Hindlimb muscle (tissue), 1 donor: ENCODE results near the gene HSPA2. TPM values are rescaled to one million over a fixed set of nuclear protein-coding genes. Genes with fewer than 3 reads are reported as not detected.
A peak's percentile ranks its signal among the peaks of the same experiment; 100 is the strongest.

Experiments
- DNase-seq: peaks from one replicate; pipeline ENCODE4 v3.0.0-alpha.2; 2013
- polyA plus RNA-seq: library from polyadenylated mRNA; unstranded; fragments of 120-200 nt; gene quantifications from one replicate; pipeline ENCODE4 v1.2.1, GENCODE V29; 2013; ENCODE audit not compliant: insufficient read length

The HSPA2 gene
- 6.0 TPM for polyA plus RNA-seq

DNA sequence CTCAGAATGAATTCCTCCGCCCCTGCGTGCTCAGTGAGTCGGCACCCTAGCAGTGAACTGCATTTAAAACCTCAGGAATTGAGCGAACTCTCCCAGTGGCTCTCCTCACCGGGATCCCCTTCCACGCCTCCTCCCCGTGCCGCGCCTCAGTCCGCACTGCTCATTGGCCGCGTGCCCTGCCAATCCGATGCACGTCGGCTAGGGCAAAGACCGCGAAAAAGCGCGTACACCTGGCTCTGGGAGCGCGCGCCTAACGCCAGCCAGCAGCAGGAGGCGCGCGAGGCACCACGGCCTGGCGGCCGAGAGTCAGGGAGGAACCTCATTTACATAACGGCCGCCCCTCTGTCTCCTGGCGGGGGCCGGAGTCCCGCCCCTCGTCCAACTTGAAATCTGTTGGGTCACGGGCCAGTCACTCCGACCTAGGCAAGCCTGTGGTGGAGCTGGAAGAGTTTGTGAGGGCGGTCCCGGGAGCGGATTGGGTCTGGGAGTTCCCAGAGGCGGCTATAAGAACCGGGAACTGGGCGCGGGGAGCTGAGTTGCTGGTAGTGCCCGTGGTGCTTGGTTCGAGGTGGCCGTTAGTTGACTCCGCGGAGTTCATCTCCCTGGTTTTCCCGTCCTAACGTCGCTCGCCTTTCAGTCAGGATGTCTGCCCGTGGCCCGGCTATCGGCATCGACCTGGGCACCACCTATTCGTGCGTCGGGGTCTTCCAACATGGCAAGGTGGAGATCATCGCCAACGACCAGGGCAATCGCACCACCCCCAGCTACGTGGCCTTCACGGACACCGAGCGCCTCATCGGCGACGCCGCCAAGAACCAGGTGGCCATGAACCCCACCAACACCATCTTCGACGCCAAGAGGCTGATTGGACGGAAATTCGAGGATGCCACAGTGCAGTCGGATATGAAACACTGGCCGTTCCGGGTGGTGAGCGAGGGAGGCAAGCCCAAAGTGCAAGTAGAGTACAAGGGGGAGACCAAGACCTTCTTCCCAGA lies at the start of gene HSPA2:
Gene HSPA2 (plus strand): TSS at position 534 of the 995 bp plus-strand sequence. CDS start 109 bp downstream, at position 643.
- DNase-seq = peak; percentile 97

DNA sequence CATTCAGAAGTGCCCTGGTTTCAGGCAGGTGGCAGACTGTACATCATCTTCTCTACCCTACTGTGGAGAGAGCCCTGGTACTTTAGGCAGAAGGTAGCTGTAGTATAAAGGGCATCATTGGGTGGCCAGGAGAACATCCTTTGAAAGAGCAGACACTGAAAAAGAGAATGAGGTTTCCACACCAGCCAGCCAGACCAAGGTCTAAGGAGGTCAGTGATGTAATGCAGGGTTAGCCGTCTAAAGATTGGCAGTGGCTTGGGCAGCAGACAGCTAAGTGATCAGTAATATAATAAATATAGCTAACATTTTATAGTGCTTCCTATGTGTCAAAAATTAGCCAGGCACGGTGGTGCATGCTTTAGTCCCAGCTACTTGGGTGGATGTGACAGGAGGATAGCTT lies 48.9 kb upstream of the HSPA2 start:
- no peak for DNase-seq

DNA sequence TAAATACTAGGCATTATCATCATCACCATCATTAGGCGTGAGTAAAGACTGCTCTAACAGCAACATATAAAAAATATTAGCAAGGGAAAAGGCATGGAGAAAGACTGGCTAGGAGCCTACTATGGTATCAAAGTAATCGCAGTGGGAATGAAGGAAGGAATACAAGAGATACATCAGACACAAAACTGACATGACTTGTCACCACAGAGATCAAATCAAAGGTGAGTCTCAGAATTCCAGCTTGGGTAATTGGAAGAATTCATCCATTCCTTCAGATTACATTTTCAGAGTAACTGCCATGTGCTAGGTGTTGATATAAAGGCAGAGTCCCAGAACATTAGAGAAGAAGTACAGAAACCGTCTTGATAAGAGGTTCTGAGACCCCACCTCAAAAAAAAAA lies 47.1 kb upstream of the HSPA2 start:
- no peak for DNase-seq

DNA sequence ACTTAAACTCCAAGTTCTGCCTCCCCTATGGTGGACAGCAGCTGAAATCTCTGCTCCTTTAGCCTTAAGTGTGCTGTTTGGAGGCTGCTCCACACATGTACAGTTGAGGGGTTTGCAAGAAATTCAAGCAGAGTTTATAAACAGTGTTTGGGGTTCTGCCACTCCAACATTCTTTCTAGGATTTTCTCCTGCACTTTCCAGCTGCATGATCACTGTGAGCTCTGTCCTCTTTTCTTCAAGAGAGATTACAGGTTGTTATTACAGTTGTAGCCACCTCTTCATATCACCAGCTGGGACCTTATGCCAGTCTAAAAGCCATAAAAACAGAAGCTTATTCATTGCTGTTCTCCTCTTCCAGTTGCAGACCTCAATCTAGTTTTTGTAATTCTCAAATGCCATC lies 45.3 kb upstream of the HSPA2 start:
- no peak for DNase-seq

DNA sequence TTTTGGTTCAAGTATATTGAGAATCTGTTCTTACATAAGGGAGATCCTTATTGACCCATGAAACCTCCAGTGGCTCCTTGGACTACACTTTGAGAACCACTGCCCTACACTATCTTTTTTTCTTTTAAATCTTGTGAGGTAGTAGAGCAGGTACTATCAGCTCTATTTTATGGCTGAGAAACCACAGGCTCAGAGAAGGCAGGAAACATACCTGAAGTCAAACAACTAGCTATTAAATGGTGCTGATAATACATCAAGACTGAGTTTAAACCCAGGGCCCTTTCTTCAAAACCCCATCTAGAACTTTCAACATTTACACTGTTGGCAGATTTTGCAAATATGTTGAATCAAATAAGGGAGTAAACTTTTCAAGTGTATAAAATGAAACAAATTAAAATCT lies 43.8 kb upstream of the HSPA2 start:
- DNase-seq = no peak

DNA sequence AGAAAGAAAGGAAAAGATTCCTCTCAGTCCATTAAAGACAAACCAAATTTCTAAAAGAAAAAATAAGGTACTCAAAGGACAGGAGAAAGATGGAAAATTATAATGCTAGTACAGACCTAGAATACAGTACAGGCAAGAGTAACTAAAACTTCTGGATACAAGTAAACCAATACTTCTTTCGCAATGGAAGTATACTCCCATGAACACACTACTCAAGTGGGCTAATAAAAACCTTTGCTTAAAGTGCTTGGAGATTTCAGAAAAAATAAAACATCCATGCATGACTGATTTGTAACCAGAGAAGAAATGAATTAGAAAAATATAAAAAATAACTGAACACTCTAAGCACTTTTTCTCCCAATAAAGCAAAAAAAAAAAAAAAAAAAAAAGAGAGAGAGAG lies 40.5 kb upstream of the HSPA2 start:
- DNase-seq = no peak

DNA sequence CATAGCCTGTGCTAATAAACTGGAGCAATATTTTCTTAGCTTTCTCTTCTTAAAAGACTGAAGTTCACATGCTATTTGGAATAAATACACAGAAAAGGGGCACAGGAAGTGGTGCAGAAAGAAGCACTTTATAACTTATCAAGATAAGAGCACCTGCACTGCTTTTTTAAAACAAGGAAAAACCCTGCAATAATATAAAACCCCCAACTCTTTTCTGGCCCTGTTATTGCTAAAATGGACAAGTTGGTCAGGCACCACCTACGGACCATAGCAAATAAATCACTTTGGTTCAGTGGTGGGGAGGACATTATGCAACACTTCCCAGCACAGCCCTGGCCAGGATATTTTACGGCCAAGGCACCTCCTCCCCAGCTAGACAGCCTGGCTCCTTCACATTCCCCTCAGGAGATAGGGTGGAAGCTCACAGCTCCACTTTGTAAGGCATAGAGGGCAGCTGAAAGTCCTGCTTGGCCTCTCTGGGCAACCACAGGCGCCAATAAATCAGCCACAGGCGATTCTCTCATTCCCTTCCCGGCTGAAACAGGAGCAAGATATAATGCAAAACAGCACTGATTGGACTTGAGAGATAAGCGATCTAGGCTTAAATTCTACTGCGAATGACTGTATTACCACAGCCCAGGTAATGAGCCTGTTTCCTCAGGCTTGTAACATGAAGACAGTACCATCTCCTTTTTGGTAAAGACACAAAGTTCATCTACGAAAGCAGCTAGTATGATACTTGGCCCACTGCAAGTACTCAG lies 39.0 kb upstream of the HSPA2 start:
- DNase-seq = no peak

DNA sequence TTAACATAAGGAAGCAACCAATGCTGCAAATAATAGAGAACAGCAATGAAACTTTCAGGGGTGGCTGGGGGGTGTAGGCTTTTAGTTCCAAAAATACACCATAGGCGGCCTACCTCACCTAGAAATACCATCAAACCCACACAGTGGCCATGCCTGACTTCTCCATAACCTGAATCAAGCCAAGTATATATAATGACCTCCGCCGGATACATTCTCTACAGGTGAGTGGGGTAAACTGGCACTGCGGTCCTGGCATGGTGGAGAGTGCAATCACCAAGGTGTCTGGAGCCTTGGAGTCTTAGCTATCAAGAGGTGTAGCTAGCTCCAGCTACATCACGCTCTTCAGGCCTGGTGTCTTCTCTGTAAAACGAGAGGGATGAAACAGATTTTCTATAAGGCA lies 38.1 kb upstream of the HSPA2 start:
- DNase-seq = no peak

DNA sequence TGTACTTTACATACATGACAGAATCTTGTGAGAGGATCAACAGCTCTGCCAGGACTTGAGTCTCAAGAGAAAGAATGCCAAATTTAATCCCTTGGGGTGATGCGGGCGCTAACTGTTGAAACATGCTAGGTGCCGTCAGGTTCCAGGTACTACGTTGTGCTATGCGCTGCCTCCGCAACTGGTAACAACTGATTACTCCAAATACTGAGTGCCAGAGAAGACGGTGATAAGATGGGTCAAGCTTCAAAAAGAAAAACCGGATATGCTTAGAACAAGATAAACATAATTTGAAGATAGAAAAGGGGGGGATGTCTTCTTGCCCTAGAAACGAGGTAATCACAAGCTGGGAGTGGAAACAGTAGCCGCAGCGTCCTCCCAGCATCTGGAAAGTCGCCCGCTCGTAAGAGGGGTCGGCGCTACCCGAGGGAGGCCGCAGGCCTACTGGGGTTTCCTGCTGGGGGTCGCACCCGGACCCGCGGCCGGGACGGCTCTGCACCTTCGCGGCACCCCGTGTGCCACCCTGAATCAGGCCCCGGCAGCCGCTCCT lies 37.6 kb upstream of the HSPA2 start:
- DNase-seq = peak; percentile 48

DNA sequence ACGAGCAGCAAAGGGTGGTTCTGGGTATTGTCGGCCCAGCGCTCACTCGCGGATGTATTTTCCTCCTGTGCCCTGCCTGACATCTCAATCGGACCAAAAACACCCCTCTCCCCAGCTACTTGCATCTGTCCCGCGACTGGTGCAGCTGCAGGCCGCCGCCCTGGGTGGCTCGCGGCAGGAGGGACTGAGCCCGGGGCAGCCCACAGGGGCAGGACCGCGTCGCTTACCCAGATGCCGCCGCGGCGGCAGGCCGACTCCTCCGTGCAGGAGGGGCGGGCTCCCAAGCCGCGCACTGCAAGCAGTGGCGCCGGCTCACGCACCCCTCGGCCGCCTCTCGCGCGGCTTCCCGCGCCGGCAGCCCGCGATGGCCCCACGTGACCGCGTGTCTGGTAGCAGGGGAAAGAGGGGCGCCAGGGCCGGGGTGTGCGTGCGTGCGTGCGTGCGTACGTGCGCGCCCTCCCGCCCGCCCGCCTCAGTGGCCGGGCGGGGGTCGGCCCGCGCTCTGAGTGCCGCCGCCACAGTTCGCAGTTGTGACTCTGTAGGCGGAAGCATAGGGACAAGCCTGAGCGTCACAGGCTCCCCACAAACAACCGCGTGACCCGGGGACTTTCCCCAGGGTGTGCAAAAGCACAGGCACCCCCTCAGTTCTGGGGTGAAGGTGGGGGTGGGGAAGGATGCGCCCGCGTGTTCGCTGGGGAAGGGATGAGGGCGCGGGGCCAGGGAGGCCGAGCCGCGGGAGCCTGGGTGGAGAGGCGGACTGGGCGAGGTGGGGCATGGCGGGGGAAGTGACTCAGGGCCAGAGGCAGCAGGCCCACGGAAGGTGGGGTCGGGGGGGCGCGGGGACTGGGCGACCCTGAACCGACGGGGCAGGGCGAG lies 36.9 kb upstream of the HSPA2 start, which contains the start of gene ZBTB25:
Gene ZBTB25 (minus strand): TSS at position 405 of the 876 bp plus-strand sequence. CDS start 13,305 bp downstream, outside the sequence.
- DNase-seq = peak; percentile 96

DNA sequence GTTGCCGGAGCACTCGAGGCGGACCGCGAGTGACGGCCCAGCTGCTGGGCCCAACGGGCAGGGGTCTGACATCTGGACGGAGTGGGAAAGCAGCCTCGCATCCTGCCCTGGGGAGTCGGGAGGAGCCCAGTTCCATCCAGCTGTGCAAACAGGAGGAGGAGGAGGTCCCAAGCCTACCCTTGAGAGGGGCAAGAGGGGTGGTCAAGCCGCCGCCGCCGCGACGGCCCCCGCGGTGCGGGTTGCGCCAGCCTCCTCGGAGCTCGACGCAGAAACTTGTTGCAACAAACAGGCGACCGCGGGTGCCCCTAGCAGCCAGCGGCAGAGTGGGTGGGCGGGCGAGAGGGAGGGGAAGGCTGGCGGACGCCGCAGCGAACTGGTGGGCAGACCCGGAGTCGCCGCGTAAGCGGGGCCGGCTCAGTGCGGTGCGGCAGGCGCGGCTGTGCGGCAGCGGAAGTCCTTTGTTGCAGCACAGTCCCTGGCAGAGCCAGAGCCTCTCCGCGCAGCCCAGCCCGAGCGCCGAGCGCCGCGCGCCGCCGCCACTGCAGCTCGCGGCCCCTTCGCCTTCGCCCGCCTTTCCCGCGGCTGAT lies 36.1 kb upstream of the HSPA2 start, which contains the start of gene ZBTB1:
Gene ZBTB1 (plus strand): TSS at position 461 of the 587 bp plus-strand sequence. CDS start 16,735 bp downstream, outside the sequence.
- peak; percentile 83 for DNase-seq

DNA sequence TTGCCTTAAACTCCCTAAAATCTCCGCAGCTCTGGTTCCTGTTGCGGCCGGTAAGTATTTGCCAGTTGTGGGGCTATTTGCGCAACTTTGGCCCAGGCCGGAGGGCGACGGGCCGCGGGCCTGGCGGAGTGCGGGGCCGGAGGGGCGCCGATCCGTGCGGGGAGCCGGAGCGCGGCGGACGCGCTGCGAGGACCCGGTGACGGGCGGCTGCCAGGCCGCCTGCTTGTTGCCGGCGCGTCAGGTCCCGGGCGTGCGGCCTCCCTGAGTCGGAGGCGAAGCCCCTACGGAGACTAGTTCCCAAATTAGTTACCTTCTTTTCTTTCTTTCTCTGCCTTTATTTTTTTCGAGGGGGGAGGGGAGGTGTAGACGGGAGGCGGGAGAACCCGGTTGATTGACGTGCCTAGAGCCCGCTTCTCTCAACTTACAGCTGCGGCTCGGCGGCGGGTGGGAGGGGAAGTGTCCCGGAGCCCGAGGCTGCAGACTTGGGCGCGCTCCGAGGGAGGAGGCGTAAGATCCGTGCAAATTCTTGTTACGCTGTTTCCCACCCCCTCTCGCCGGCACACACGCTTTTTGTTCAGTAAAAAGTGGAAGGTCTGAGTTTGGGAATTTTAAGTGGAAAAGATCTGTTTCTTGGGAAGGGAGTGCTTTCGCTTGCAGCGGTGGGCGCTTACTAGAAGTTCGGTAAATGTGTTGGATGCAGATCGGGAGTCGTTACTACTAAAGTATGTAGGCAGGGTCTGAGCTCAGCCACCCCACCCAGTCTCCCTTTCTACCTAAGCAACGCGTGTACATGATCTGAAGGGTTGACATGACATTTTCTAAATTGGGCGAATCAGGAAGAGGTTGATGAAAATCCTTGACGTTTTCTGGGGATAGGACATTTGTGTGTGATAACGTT lies 35.4 kb upstream of the HSPA2 start:
- DNase-seq = peak; percentile 91

DNA sequence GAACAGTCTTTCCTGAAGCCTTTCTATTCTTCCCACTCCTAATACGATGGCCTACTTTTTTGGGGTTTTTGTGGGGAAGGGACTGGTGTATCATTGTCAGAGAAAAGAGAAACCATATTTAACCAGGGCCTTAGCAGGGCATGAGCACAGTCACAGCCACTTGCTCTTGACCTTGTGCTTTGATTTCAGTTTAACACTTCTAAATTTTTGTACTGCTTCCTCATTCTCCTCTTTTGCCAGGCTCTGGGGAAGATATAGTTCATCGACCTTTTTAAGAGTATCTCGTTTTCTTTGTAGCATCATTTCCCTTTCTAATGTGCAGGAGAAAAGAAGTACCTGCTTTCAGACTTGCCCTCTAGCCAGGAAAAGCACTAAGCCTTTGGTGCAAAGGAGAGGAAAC lies 33.8 kb upstream of the HSPA2 start:
- DNase-seq = no peak

DNA sequence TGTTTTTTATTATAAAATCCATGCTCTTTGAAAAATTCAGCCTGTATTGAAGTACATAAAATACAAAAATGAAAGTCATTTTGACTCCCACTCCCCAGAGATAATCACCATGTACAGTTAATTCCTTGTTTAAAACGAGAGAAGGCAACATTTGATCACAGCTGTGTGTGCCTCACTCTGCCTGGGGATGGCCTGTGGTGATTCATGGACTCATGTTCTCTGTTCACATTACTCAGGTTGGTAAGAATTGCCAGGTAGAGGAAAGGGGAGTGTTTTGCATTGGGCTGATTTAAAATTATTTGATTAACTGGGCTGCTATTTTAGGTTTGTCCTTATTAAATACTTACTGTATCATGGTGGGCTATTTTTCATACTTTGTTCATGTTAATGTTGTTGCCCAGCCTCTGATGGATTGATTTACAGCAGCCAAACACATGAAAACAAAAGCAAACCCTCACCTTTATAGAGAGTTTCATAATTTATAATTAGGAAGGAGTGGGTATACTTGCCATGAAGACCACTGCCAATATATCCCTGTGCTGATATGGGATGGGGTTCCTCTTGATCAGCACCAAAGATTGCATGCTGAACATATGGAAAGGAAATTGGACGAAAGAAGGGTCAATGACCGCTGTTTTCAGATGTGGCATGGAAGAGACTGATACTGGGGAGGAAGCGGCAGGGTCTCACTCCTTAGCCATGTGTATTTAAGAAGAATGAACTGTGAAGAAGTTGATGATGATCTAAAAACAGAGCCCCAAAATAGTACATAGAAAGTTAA lies 33.0 kb upstream of the HSPA2 start:
- no peak for DNase-seq

DNA sequence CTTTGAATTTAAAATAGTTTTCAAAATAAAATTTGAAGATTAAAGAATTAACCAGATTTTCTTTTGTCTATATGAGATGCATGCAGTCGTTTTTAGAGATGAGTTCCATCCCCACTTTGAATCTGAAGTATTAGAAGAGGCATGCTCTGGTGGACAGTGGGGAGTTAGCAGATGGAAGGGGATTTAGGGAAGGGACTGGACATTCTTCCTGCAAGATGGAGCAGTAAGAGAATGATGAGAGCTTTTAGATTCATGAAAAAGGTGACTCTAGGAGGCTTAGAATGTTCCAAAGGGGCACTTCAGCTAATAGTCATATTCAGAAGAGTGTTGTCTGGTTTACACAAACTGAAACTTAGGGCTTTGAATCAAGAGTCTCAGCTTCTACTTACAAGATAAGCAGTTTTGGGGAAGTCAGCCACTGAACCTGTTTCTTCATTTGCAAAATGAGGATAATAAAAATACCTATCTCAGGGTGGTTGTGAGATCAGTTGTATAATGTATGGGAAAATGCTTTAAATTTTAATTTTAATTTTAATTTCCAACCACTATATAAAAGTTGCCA lies 32.2 kb upstream of the HSPA2 start:
- no peak for DNase-seq

DNA sequence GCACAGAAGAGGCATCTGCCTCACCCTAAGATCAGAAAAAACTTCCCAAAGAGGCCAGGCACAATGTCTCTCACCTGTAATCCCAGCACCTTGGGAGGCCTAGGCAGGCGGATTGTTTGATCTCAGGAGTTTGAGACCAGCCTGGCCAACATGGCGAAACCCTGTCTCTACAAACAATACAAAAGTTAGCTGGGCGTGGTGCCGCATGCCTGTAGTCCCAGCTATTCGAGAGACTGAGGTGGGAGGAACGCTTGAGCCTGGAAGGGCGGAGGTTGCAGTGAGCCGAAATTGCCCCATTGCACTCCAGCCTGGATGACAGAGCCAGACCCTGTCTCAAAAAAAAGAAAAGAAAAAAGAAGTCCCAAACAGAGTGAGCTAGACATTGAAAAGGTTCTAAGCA lies 31.5 kb upstream of the HSPA2 start:
- no peak for DNase-seq

DNA sequence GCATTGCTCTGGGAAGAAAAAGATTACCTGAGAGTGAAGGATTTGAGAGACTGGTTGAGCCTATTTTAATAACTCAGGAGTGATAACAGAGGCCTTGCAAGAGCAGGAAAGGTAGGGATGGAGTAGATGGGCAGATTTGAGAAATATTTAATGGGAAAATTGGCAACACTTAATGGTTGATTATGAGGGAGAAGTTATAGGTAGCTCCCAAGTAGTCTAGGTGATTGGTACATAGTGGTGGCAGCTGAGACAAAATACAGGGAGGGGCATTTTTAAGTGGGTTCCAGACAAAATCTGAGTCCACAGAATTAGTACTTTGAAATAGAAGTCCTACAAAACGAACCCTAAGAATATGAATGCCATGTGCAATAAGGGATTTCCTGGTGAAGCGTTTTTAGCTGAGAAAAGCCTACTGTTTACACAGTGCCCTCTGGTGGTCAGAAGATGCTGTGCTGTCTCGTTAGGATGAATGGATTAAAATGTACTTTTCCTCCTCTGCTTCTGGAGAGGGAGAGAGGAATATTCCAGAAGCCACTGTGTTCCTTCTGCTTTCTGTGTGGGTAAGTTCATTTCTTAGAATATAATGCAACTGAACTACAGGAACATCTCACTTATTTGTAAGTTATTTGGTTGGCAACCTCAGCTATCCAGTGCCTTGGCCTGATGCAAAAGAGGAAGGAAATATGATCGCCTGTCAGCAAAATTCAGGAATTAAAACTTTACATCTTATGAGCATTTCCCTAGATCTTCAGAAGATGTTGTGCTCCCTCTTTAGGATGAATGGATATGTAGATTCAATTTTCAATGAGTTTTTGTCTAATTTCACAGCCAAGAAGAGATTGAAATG lies 29.5 kb upstream of the HSPA2 start:
- DNase-seq = peak; percentile 62

DNA sequence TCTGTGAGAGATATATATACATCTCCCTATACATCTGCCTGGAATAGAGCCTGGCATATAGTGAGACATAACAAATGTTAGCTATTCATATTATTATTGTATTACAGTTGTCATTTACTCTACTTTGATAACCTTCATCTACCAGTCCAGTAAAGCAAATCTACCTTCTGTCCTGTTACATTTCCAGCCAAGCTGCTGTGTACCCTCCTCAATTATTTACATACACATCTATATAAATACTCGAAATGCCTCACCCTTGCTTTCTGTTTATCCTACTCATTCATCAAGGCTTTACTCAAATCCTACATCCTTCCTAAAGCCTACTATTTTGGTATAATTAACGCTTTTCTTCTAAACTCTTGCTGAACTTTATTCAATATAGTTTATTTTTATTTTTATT lies 27.3 kb upstream of the HSPA2 start:
- DNase-seq = no peak
